HG02798 (cell line): ENCODE results near the gene UBR7.
"Not testable (repeated sequence)": the region's sequence is repeated elsewhere in the genome, so short reads cannot be mapped to it uniquely, and the experiment has no call there.

Experiments
- ATAC-seq: cut with Tn5 transposase; IDR thresholded peaks from one replicate; pipeline ENCODE4 v1.9.1; 2021; ENCODE audit warnings: mild to moderate bottlenecking; ENCODE audit not compliant: unreplicated experiment, poor library complexity

UBR7 gene, protein sequence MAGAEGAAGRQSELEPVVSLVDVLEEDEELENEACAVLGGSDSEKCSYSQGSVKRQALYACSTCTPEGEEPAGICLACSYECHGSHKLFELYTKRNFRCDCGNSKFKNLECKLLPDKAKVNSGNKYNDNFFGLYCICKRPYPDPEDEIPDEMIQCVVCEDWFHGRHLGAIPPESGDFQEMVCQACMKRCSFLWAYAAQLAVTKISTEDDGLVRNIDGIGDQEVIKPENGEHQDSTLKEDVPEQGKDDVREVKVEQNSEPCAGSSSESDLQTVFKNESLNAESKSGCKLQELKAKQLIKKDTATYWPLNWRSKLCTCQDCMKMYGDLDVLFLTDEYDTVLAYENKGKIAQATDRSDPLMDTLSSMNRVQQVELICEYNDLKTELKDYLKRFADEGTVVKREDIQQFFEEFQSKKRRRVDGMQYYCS

GRCh38 chr14:93206793-93207467, at the start of gene UBR7, which contains the start of gene GON7:
Gene UBR7 (plus strand): TSS chr14:93207256. CDS start chr14:93207292, 36 bp downstream.
Gene GON7 (minus strand): TSS chr14:93207065. CDS start chr14:93207037, 28 bp downstream.
- ATAC-seq = peak; percentile 93

DNA sequence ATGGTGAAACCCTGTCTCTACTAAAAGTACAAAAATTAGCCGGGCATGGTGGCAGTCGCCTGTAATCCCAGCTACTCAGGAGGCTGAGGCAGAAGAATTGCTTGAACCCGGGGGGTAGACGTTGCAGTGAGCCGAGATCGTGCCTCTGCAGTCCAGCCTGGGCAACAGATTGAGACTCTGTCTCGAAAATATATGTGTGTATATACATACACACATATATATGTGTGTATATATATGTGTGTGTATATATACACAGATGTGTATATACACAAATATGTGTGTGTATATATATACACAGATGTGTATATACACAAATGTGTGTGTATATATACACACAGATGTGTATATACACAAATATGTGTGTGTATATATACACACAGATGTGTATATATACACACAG, 48.7 kb upstream of the UBR7 start:
- not testable (repeated sequence) for ATAC-seq

GRCh38 chr14:93159625-93160352, 47.3 kb upstream of the UBR7 start:
- ATAC-seq = not testable (repeated sequence)

- no peak for ATAC-seq
Measured at GRCh38 chr14:93160353-93160801, 46.7 kb upstream of the UBR7 start.

GRCh38 chr14:93161411-93161940, 45.6 kb upstream of the UBR7 start:
- ATAC-seq = no peak

GRCh38 chr14:93163564-93163963, 43.5 kb upstream of the UBR7 start:
- no peak for ATAC-seq

DNA sequence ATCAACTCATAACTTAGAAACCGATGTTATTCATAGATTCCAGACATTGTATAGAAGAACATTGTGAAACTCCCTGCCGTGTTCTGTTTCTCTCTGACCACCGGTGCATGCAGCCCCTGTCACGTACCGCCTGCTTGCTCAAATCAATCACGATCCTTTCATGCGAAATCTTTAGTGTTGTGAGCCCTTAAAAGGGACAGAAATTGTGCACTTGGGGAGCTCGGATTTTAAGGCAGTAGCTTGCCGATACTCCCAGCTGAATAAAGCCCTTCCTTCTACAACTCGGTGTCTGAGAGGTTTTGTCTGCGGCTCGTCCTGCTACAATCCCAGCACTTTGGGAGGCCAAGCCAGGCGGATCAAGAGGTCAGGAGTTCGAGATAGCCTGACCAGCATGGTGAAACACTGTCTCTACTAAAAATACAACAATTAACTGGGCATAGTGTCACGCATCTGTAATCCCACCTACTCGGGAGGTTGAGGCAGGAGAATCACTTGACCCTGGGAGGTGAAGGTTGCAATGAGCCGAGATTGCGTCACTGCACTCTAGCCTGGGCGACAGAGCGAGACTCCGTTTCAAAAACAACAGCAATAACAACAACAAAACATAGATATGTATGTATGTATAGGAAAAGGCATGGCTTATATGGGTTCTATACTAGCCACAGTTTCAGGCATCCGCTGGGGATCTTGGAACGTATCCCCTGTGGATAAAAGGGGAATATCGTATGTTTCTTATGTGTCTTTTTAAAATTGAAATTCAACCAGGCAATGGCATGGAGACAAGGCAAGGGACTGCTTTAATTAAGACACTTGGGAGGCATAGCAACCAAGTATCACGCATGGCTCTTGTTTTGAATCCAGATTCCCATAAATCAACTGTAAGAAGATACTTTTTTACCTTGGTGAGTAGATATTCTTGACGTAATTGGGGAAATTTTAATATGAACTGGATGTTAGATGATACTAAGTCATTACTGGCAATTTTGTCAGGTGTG, 41.5 kb upstream of the UBR7 start:
- not testable (repeated sequence) for ATAC-seq

DNA sequence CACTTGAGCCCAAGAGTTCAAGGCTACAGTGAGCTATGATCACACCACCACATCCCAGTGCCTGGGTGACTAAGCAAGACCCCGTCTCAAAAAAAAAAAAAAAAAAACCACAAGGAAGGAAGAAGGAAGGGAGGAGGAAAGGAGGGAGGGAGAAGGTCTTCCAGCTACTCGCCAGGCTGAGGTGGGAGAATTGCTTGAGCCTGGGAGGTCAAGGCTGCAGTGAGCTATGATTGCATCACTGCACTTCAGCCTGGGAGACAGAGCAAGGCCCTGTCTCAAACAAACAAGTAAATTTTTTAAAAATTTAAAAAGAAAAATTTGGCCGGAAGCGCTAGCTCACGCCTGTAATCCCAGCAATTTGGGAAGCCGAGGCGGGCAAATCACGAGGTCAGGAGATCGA, 38.4 kb upstream of the UBR7 start:
- not testable (repeated sequence) for ATAC-seq

GRCh38 chr14:93169619-93170018, 37.4 kb upstream of the UBR7 start:
- ATAC-seq = not testable (repeated sequence)

- not testable (repeated sequence) for ATAC-seq
Measured at GRCh38 chr14:93170141-93170540, 36.9 kb upstream of the UBR7 start.

DNA sequence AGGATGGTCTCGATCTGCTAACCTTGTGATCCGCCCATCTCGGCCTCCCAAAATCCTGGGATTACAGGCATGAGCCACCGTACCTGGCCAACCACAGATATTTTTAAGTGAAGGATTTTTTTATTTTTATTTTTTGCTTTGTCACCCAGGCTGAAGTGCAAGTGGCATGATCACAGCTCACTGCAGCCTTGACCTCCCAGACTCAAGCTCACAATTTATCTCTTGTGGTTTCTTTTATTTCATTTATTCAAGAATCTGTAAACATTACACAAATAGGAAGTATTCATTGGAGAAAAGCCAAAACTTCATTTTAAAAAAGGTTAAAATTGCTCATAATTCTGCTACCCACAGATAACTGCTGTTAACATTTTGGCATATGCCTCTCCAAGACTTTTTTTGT, 35.7 kb upstream of the UBR7 start:
- no peak for ATAC-seq

DNA sequence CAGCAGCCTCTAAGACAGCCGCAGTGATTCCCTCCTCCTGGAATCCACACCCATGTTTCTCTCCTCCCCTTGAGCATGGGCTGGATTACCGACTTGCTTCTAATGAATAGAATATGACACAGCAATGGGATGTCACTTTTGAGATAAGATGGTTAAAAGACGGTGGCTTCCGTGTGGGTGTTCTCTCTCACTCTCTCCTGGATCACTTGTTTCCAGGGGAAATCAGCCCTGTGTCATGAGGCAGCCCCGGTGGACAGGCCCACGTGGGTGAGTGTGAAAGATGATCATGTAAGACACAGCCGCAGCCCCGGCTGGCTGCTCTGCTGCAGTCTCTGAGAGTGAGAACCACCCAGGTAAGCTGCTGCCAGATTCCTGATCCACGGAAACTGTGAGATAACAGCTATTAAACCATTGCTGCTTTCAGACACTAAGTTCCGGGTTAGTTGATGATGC, 33.1 kb upstream of the UBR7 start:
- ATAC-seq = no peak

GRCh38 chr14:93174731-93175130, 32.3 kb upstream of the UBR7 start:
- not testable (repeated sequence) for ATAC-seq

GRCh38 chr14:93175492-93175891, 31.6 kb upstream of the UBR7 start:
- no peak for ATAC-seq

DNA sequence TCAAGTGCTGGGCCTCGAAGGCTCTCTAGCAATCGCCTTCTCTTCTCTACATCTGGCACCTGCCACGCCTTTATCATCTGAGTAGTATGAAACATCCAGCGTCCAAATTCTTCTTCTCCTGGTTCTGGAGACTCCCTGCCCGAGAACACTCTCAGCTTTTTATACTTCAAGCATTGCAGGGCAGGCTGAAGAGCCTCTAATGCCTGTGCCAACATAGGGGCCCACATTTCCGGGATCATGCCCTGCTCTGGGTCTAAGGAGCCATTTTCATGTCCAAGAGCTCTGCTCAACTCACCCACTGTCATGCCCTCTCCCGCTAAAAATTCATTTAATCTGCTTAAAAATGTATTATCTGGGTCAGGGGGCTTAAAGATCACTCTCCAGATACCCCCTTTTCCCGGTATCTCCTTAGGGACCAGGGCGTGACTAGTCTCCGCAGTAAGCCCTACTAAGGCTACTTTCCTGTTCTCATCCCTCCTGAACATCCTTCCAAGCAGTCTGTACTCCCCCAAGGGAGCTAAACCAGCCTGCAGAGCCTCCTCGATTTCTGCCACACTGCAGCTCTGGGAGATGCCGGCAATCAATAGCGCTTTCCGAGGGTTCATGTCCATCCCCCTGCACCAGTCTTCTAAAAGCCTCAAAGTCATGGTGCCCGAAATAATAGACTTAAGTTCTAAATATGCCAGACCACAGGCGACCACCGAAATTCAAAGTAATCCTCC, 23.3 kb upstream of the UBR7 start:
- no peak for ATAC-seq

GRCh38 chr14:93184391-93185348, 22.4 kb upstream of the UBR7 start, which contains the start of the genes LYSET and MOAP1:
Gene LYSET (plus strand): TSS chr14:93185317. CDS start chr14:93185406, 89 bp downstream.
Gene MOAP1 (minus strand): TSS chr14:93184897. CDS start chr14:93184242, 655 bp downstream.
- peak; percentile 87 for ATAC-seq

- no peak for ATAC-seq
Measured at GRCh38 chr14:93185349-93185720, 21.7 kb upstream of the UBR7 start.
